ENCODE results near the gene RAPGEF1.
"Not testable (repeated sequence)": the region's sequence is repeated elsewhere in the genome, so short reads cannot be mapped to it uniquely, and the experiment has no call there.

DNA sequence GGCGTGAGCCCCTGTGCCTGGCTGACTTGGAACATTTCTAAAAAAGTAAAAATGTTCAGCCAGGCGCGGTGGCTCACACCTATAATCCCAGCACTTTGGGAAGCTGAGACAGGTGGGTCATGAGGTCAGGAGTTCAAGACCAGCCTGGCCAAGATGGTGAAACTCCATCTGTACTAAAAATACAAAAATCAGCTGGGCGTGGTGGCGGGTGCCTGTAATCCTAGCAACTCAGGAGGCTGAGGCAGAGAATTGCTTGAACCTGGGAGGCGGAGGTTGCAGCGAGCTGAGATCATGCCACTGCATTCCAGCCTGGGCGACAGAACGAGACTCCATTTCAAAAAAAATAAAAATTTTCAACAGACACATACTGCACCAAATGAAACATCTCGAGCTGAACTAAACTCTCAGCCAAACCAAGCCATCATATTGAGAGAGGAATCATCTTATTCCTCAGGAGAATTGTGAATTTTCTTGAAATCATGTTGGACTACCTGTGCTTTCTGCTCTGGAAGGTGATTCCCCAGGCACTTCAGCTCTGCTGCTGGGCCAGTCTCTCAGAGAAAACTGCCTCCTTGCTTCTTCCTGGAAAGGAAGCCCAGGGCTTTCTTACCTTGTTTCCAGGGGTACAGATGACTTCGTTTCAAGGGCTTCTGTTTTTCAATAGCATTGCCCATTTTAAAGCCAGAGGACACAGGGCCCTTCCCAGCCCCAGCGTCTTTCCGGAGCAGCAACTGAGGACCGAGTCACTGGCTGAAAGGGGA is 30.7 kb downstream of the RAPGEF1 start:
- TF ChIP-seq, protein P1, sequence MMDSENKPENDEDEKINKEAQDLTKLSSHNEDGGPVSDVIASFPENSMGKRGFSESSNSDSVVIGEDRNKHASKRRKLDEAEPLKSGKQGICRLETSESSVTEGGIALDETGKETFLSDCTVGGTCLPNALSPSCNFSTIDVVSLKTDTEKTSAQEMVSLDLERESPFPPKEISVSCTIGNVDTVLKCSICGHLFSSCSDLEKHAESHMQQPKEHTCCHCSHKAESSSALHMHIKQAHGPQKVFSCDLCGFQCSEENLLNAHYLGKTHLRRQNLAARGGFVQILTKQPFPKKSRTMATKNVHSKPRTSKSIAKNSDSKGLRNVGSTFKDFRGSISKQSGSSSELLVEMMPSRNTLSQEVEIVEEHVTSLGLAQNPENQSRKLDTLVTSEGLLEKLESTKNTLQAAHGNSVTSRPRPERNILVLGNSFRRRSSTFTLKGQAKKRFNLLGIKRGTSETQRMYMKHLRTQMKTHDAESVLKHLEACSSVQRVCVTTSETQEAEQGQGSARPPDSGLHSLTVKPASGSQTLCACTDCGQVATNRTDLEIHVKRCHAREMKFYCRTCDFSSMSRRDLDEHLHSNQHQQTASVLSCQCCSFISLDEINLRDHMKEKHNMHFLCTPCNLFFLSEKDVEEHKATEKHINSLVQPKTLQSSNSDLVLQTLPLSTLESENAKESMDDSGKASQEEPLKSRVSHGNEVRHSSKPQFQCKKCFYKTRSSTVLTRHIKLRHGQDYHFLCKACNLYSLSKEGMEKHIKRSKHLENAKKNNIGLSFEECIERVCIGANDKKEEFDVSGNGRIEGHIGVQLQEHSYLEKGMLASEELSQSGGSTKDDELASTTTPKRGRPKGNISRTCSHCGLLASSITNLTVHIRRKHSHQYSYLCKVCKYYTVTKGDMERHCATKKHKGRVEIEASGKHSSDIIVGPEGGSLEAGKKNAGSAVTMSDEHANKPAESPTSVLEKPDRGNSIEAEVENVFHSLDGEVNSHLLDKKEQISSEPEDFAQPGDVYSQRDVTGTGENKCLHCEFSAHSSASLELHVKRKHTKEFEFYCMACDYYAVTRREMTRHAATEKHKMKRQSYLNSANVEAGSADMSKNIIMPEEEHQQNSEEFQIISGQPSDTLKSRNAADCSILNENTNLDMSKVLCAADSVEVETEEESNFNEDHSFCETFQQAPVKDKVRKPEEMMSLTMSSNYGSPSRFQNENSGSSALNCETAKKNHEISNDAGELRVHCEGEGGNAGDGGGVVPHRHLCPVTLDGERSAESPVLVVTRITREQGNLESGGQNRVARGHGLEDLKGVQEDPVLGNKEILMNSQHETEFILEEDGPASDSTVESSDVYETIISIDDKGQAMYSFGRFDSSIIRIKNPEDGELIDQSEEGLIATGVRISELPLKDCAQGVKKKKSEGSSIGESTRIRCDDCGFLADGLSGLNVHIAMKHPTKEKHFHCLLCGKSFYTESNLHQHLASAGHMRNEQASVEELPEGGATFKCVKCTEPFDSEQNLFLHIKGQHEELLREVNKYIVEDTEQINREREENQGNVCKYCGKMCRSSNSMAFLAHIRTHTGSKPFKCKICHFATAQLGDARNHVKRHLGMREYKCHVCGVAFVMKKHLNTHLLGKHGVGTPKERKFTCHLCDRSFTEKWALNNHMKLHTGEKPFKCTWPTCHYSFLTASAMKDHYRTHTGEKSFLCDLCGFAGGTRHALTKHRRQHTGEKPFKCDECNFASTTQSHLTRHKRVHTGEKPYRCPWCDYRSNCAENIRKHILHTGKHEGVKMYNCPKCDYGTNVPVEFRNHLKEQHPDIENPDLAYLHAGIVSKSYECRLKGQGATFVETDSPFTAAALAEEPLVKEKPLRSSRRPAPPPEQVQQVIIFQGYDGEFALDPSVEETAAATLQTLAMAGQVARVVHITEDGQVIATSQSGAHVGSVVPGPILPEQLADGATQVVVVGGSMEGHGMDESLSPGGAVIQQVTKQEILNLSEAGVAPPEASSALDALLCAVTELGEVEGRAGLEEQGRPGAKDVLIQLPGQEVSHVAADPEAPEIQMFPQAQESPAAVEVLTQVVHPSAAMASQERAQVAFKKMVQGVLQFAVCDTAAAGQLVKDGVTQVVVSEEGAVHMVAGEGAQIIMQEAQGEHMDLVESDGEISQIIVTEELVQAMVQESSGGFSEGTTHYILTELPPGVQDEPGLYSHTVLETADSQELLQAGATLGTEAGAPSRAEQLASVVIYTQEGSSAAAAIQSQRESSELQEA (IDR thresholded peaks at IDR 0.05; ENCODE audit: low read depth) = not testable (repeated sequence)
- not testable (repeated sequence) for TF ChIP-seq POLR2A (conservative IDR thresholded peaks at IDR 0.05); SNIP1 (IDR thresholded peaks at IDR 0.05; ENCODE audit: low read depth); SMC3 (conservative IDR thresholded peaks at IDR 0.05; ENCODE audit: insufficient read depth, low read depth, low read length); PCBP1 (IDR thresholded peaks at IDR 0.05; ENCODE audit: low read depth, low read length, poor library complexity, severe bottlenecking); SRSF7 (optimal IDR thresholded peaks at IDR 0.05; ENCODE audit: low read depth, low read length); ESRRA (IDR thresholded peaks at IDR 0.05; ENCODE audit: borderline replicate concordance, low read depth); GATA2 (CRISPR knock-in tag; IDR thresholded peaks at IDR 0.05); SP2 (IDR thresholded peaks at IDR 0.05; ENCODE audit: extremely low read depth, low read depth, low read length, poor library complexity, severe bottlenecking); SRF (CRISPR knock-in tag; IDR thresholded peaks at IDR 0.05)
- TF ChIP-seq, protein P2, sequence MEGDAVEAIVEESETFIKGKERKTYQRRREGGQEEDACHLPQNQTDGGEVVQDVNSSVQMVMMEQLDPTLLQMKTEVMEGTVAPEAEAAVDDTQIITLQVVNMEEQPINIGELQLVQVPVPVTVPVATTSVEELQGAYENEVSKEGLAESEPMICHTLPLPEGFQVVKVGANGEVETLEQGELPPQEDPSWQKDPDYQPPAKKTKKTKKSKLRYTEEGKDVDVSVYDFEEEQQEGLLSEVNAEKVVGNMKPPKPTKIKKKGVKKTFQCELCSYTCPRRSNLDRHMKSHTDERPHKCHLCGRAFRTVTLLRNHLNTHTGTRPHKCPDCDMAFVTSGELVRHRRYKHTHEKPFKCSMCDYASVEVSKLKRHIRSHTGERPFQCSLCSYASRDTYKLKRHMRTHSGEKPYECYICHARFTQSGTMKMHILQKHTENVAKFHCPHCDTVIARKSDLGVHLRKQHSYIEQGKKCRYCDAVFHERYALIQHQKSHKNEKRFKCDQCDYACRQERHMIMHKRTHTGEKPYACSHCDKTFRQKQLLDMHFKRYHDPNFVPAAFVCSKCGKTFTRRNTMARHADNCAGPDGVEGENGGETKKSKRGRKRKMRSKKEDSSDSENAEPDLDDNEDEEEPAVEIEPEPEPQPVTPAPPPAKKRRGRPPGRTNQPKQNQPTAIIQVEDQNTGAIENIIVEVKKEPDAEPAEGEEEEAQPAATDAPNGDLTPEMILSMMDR (IDR thresholded peaks at IDR 0.05 in 2 of 3, conservative IDR thresholded peaks at IDR 0.05 in 1 of 3; ENCODE audit: insufficient read depth in 2 of 3, low read depth in 1 of 3, low read length in 3 of 3) = not testable (repeated sequence)
- TF ChIP-seq, protein P3, sequence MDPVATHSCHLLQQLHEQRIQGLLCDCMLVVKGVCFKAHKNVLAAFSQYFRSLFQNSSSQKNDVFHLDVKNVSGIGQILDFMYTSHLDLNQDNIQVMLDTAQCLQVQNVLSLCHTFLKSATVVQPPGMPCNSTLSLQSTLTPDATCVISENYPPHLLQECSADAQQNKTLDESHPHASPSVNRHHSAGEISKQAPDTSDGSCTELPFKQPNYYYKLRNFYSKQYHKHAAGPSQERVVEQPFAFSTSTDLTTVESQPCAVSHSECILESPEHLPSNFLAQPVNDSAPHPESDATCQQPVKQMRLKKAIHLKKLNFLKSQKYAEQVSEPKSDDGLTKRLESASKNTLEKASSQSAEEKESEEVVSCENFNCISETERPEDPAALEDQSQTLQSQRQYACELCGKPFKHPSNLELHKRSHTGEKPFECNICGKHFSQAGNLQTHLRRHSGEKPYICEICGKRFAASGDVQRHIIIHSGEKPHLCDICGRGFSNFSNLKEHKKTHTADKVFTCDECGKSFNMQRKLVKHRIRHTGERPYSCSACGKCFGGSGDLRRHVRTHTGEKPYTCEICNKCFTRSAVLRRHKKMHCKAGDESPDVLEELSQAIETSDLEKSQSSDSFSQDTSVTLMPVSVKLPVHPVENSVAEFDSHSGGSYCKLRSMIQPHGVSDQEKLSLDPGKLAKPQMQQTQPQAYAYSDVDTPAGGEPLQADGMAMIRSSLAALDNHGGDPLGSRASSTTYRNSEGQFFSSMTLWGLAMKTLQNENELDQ (CRISPR knock-in tag; IDR thresholded peaks at IDR 0.05; ENCODE audit: borderline replicate concordance) = not testable (repeated sequence)
